GM12878 (cell line): ENCODE measurements around the gene ZNF775. TPM values are rescaled to one million over a fixed set of nuclear protein-coding genes. Genes with fewer than 3 reads are reported as not detected.

ENCODE experiments used
- ATAC-seq: fragments of 200-7000 bp; cut with Tn5 transposase; 3 replicates; pipeline ENCODE4 v1.9.1; 2020; ENCODE audit warnings: mild to moderate bottlenecking, moderate library complexity
- BruUV-seq: library from RNA; stranded (reverse); fragments of 400-500 nt; replicated peaks from 2 replicates; lab custom pipeline; 2021; lab: Mats Ljungman, UMichigan
- CTCF ChIA-PET: fragments of 300-600 bp; sonication (Branson Sonifier 250); formaldehyde crosslinking; extraction: SDS; loops from one replicate; lab custom pipeline; 2021; ENCODE audit warnings: inconsistent platforms; lab: Yijun Ruan, JAX
- POLR2A ChIA-PET: fragments of 350-600 bp; formaldehyde crosslinking; extraction: SDS; loops from one replicate; lab custom pipeline; 2021; ENCODE audit warnings: inconsistent platforms; lab: Charles Lee
- RAD21 ChIA-PET: fragments of 300-600 bp; sonication (Branson Sonifier 250); formaldehyde crosslinking; loops from one replicate; lab custom pipeline; 2023; ENCODE audit warnings: antibody characterized with exemption; ENCODE audit not compliant: unreplicated experiment; lab: Charles Lee
- SMC1A ChIA-PET: fragments of 300-600 bp; sonication (Branson Sonifier 250); formaldehyde crosslinking; loops from one replicate; lab custom pipeline; 2023; ENCODE audit not compliant: unreplicated experiment, uncharacterized antibody; lab: Charles Lee
- DNase-seq: peaks from one replicate; pipeline ENCODE4 v3.0.0-alpha.2; 2011; ENCODE audit warnings: low read depth, low spot score
- FAIRE-seq: peaks from 3 replicates; lab custom pipeline; 2011; peaks lifted over from hg19 to GRCh38; lab: Jason Lieb, UNC
- H2AFZ ChIP-seq: 2 replicates; pipeline ENCODE4 v1.6.0; 2011; ENCODE audit warnings: low read depth, low read length, control low read depth; ENCODE audit not compliant: control insufficient read depth
- H3K27ac ChIP-seq: 2 replicates; pipeline ENCODE4 v1.5.1; 2011; ENCODE audit warnings: control low read depth; ENCODE audit not compliant: control insufficient read depth, insufficient read depth
- H3K27me3 ChIP-seq, 2 experiments: replicated peaks in 1 of 2; 2 replicates each; pipeline versions ENCODE4 v1.6.0 to v1.6.1; 2011; ENCODE audit warnings: low read length in 1 of 2; ENCODE audit not compliant: control insufficient read depth in 2 of 2, insufficient read depth in 2 of 2
- H3K36me3 ChIP-seq, 2 experiments: 2 replicates each; pipeline ENCODE4 v1.5.1; 2011; ENCODE audit warnings: low read length in 1 of 2; ENCODE audit not compliant: control insufficient read depth in 2 of 2, insufficient read depth in 2 of 2
- H3K4me1 ChIP-seq: 2 replicates; pipeline ENCODE4 v1.6.1; 2011; ENCODE audit warnings: mild to moderate bottlenecking, low read length, moderate library complexity, mixed read lengths; ENCODE audit not compliant: control insufficient read depth, insufficient read depth
- H3K4me2 ChIP-seq: 2 replicates; pipeline ENCODE4 v1.6.0; 2011; ENCODE audit warnings: control low read depth; ENCODE audit not compliant: control insufficient read depth, insufficient read depth
- H3K4me3 ChIP-seq: fragments of 200-600 bp; sonication (generic); 2 replicates; pipeline ENCODE4 v1.5.1; 2016
- H3K79me2 ChIP-seq: 2 replicates; pipeline ENCODE4 v1.6.0; 2011; ENCODE audit warnings: low read length; ENCODE audit not compliant: control insufficient read depth, insufficient read depth
- H3K9ac ChIP-seq: 2 replicates; pipeline ENCODE4 v1.8.0; 2011; ENCODE audit warnings: low read length, control low read depth, mixed read lengths; ENCODE audit not compliant: control insufficient read depth, insufficient read depth
- H3K9me3 ChIP-seq: replicated peaks from 3 replicates; pipeline ENCODE4 v1.5.1; 2011; ENCODE audit warnings: mild to moderate bottlenecking, low read length; ENCODE audit not compliant: control insufficient read depth, insufficient read depth
- H4K20me1 ChIP-seq: 2 replicates; pipeline ENCODE4 v1.6.0; 2011; ENCODE audit not compliant: control insufficient read depth, insufficient read depth
- ATF7 ChIP-seq: fragments of 450-650 bp; IDR thresholded peaks from 2 replicates; pipeline ENCODE4 v1.6.1; 2016; ENCODE audit warnings: low read depth, mild to moderate bottlenecking
- JUND ChIP-seq: IDR thresholded peaks from 2 replicates; pipeline ENCODE4 v1.6.1; 2012; ENCODE audit warnings: low read depth, mild to moderate bottlenecking, low read length, improper control_type of control experiment, moderate library complexity
- TAF1 ChIP-seq: IDR thresholded peaks from 2 replicates; pipeline ENCODE4 v1.6.1; 2011; ENCODE audit warnings: mild to moderate bottlenecking, low read depth, low read length, borderline replicate concordance
- ZNF687 ChIP-seq: fragments of 450-650 bp; IDR thresholded peaks from 2 replicates; pipeline ENCODE4 v1.6.1; 2017; ENCODE audit warnings: mild to moderate bottlenecking, moderate library complexity
- ZSCAN29 ChIP-seq: fragments of 450-650 bp; IDR thresholded peaks from 2 replicates; pipeline ENCODE4 v1.6.1; 2017; ENCODE audit warnings: mild to moderate bottlenecking, moderate library complexity
- WGBS: methylation state at CpG from one replicate; pipeline ENCODE4 v1.1.6; 2016; ENCODE audit warnings: low lambda C conversion rate; ENCODE audit not compliant: insufficient replicate concordance, insufficient coverage; ENCODE audit errors: missing lambda C conversion rate; 5-methylcytosine and 5-hydroxymethylcytosine counted together
- in situ Hi-C: fragments of 300-500 bp; cut with MboI; formaldehyde crosslinking; loops from 9 replicates; pipeline ENCODE4 v1.14.3; 2018; ENCODE audit warnings: mixed read lengths
- intact Hi-C: fragments of 100-400 bp; cut with micrococcal nuclease; formaldehyde crosslinking; loops from one replicate; pipeline ENCODE4 v1.14.2; 2022; ENCODE audit not compliant: unreplicated experiment
- polyA plus RNA-seq, 11 experiments: library from polyadenylated mRNA; depleted of rRNA in 4 of 11; unstranded in 6 of 11; stranded (reverse) in 5 of 11; fragments of >200 nt; fragmentation: Nextera tagmentation in 4 of 11; fragmentation: Illumina TruSeq in 1 of 11; extraction: Ambion mirVana in 4 of 11; extraction: Trizol in 1 of 11; gene quantifications; 1 replicate in 1 of 11; 2 replicates in 10 of 11; pipeline versions ENCODE4 v1.2.1 to v1.2.3, GENCODE V29; 2011 to 2016; ENCODE audit warnings: inconsistent platforms in 2 of 11, missing spikeins in 2 of 11, low read depth in 1 of 11
- total RNA-seq, 4 experiments: library from RNA; depleted of rRNA in 3 of 4; stranded (reverse); fragments of >200 nt in 3 of 4; fragmentation: Illumina TruSeq in 1 of 4; extraction: Trizol in 1 of 4; gene quantifications; 2 replicates each; pipeline versions ENCODE4 v1.2.1 to v1.2.3, GENCODE V29; 2013 to 2021
- TF ChIP-seq, protein P1 (sequence below): fragments of 450-650 bp; IDR thresholded peaks from 2 replicates; pipeline ENCODE4 v1.6.1; 2017; ENCODE audit warnings: mild to moderate bottlenecking, moderate library complexity

The ZNF775 gene
- total and polyA plus RNA-seq, 10 of the 15 experiments (the other 5 are each of a cell fraction or from before 2014, with no cell fraction given) = 0.05 to 14.3 (median 2.1) TPM

GRCh38 chr7:150355666-150356059 lies 23.5 kb upstream of the ZNF775 start:
- H3K4me3 ChIP-seq = no peak overlapping the region
- DNase-seq (no peak), ATAC-seq (no peak), FAIRE-seq (no peak)
- H3K9ac ChIP-seq = no peak overlapping the region
- H3K36me3 ChIP-seq = no peaks in the 10 kb centered on the region
- no peak overlapping the region; the same call in 1 of the 2 replicates for H3K27ac ChIP-seq
- BruUV-seq = no TSS peak
- peak overlapping the region; percentile 72 for H2AFZ ChIP-seq
- in situ Hi-C loops (no loop called here), intact Hi-C loops (loop anchor here (1.0 to 5.0 kb wide), 2 partner anchors 33 to 66 kb away; partner anchors contain the start of genes ACTR3C and LRRC61)
- no peaks in the 10 kb centered on the region for H3K9me3 ChIP-seq
- no peaks in the 10 kb centered on the region for H4K20me1 ChIP-seq
- no peaks in the 10 kb centered on the region for H3K27me3 ChIP-seq
- 0% methylated on average over 1 of the region's 1 CpG for WGBS
- RAD21 ChIA-PET = interaction anchor here (0.8 to 4.7 kb wide), 14 partner anchors 10 to 66 kb away, joined by 3 to 26 read pairs (median 5); partner anchors contain the start of gene REPIN1
- CTCF ChIA-PET = interaction anchor here (0.6 to 4.9 kb wide), 24 partner anchors 10 to 1333 kb away, joined by 3 to 72 read pairs (median 8); partner anchors contain the start of genes ACTR3C, GIMAP2 and REPIN1
- POLR2A ChIA-PET = interaction anchor here (0.7 to 1.6 kb wide), 7 partner anchors 11 to 63 kb away, joined by 3 to 7 read pairs (median 4); no protein-coding TSS in a partner anchor
- H3K4me2 ChIP-seq = no peak overlapping the region
- no peak for TF ChIP-seq ATF7
- no peak for TF ChIP-seq TAF1
- no peak for TF ChIP-seq ZSCAN29
- TF ChIP-seq, protein P1, sequence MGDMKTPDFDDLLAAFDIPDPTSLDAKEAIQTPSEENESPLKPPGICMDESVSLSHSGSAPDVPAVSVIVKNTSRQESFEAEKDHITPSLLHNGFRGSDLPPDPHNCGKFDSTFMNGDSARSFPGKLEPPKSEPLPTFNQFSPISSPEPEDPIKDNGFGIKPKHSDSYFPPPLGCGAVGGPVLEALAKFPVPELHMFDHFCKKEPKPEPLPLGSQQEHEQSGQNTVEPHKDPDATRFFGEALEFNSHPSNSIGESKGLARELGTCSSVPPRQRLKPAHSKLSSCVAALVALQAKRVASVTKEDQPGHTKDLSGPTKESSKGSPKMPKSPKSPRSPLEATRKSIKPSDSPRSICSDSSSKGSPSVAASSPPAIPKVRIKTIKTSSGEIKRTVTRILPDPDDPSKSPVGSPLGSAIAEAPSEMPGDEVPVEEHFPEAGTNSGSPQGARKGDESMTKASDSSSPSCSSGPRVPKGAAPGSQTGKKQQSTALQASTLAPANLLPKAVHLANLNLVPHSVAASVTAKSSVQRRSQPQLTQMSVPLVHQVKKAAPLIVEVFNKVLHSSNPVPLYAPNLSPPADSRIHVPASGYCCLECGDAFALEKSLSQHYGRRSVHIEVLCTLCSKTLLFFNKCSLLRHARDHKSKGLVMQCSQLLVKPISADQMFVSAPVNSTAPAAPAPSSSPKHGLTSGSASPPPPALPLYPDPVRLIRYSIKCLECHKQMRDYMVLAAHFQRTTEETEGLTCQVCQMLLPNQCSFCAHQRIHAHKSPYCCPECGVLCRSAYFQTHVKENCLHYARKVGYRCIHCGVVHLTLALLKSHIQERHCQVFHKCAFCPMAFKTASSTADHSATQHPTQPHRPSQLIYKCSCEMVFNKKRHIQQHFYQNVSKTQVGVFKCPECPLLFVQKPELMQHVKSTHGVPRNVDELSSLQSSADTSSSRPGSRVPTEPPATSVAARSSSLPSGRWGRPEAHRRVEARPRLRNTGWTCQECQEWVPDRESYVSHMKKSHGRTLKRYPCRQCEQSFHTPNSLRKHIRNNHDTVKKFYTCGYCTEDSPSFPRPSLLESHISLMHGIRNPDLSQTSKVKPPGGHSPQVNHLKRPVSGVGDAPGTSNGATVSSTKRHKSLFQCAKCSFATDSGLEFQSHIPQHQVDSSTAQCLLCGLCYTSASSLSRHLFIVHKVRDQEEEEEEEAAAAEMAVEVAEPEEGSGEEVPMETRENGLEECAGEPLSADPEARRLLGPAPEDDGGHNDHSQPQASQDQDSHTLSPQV = peak; percentile 51; the same call in 1 of the 2 replicates
- TF ChIP-seq ZNF687 = peak; percentile 66
- TF ChIP-seq JUND = no peak
- peaks cover 20% of the 10 kb centered on the region for H3K4me1 ChIP-seq
- H3K79me2 ChIP-seq = no peaks in the 10 kb centered on the region
- SMC1A ChIA-PET = interaction anchor here (1.0 to 6.5 kb wide), 16 partner anchors 10 to 400 kb away, joined by 3 to 48 read pairs (median 6); a partner anchor contains a TSS
